ENCODE measurements around the gene CHD2.

DNA sequence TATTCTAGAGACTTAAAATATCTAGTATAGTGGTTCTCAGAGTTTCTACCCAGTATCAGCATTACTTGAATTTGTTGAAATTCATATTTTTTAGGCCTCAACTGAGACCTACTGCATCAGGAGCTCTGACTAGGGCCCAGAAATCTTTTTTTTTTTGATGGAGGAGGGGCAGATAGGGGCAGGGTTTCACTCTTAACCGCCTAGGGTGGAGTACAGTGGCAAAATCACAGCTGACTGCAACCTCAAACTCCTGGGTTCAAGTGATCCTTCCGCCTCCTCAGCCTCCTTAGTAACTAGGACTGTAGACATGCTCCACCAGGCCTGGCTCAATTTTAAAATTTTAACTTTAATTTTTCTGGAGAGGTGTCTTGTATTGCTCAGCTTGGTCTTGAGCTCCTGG is 36.6 kb downstream of the CHD2 start:
- TF ChIP-seq, protein P1, sequence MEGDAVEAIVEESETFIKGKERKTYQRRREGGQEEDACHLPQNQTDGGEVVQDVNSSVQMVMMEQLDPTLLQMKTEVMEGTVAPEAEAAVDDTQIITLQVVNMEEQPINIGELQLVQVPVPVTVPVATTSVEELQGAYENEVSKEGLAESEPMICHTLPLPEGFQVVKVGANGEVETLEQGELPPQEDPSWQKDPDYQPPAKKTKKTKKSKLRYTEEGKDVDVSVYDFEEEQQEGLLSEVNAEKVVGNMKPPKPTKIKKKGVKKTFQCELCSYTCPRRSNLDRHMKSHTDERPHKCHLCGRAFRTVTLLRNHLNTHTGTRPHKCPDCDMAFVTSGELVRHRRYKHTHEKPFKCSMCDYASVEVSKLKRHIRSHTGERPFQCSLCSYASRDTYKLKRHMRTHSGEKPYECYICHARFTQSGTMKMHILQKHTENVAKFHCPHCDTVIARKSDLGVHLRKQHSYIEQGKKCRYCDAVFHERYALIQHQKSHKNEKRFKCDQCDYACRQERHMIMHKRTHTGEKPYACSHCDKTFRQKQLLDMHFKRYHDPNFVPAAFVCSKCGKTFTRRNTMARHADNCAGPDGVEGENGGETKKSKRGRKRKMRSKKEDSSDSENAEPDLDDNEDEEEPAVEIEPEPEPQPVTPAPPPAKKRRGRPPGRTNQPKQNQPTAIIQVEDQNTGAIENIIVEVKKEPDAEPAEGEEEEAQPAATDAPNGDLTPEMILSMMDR (conservative IDR thresholded peaks at IDR 0.05) = no peak
- TF ChIP-seq EZH2 (IDR thresholded peaks at IDR 0.05; ENCODE audit: low read depth) = no peak
